CD4-positive, alpha-beta T cell (primary cell): ENCODE data around the gene TMIE. TPM values are rescaled to one million over a fixed set of nuclear protein-coding genes. Genes with fewer than 3 reads are reported as not detected.

Experiments used
- ATAC-seq: fragments of 200-7000 bp; cut with Tn5 transposase; one replicate; pipeline ENCODE4 v1.10.0; 2022; ENCODE audit warnings: mild to moderate bottlenecking; ENCODE audit not compliant: poor library complexity
- CTCF ChIA-PET: fragments of 350-600 bp; sonication (Branson Sonifier 250); formaldehyde crosslinking; loops from one replicate; lab custom pipeline; 2021; ENCODE audit warnings: antibody characterized with exemption, inconsistent platforms; lab: Charles Lee
- POLR2A ChIA-PET: fragments of 350-600 bp; sonication (Branson Sonifier 250); formaldehyde crosslinking; loops from one replicate; lab custom pipeline; 2021; ENCODE audit warnings: antibody characterized with exemption, inconsistent platforms; lab: Charles Lee
- DNase-seq, 14 experiments: peaks; one replicate each; pipeline ENCODE4 v3.0.0-alpha.2; 2013 to 2020; ENCODE audit warnings: mixed read lengths in 2 of 14
- H3K27ac ChIP-seq, 2 donors: one replicate each; pipeline versions ENCODE4 v1.5.1 to v1.7.0; 2013; ENCODE audit warnings: low read length in 2 of 2, low read depth in 1 of 2, mild to moderate bottlenecking in 1 of 2
- H3K27me3 ChIP-seq, 2 experiments: 1 replicate in 1 of 2; 2 replicates in 1 of 2; pipeline versions ENCODE4 v1.6.1 to v1.7.0; 2013; ENCODE audit warnings: low read length in 2 of 2, control low read depth in 1 of 2, mild to moderate bottlenecking in 1 of 2, moderate library complexity in 1 of 2; ENCODE audit not compliant: insufficient read depth in 2 of 2, control insufficient read depth in 1 of 2
- H3K36me3 ChIP-seq: one replicate; pipeline ENCODE4 v1.6.1; 2013; ENCODE audit warnings: low read length, control low read depth; ENCODE audit not compliant: insufficient read depth
- H3K4me1 ChIP-seq: one replicate; pipeline ENCODE4 v1.6.1; 2013; ENCODE audit warnings: low read length, control low read depth; ENCODE audit not compliant: insufficient read depth
- H3K4me3 ChIP-seq: one replicate; pipeline ENCODE4 v1.5.1; 2013; ENCODE audit warnings: mild to moderate bottlenecking, low read length, moderate library complexity
- H3K9me3 ChIP-seq, 2 experiments: 1 replicate in 1 of 2; 2 replicates in 1 of 2; pipeline versions ENCODE4 v1.6.1 to v1.7.0; 2013; ENCODE audit warnings: low read length in 2 of 2, mild to moderate bottlenecking in 2 of 2, control low read depth in 1 of 2, moderate library complexity in 1 of 2; ENCODE audit not compliant: control insufficient read depth in 1 of 2, insufficient read depth in 1 of 2
- H3K27ac Mint-ChIP-seq: one replicate; pipeline ENCODE4 v1.8.0; 2020; ENCODE audit warnings: mixed read lengths
- H3K27me3 Mint-ChIP-seq: one replicate; pipeline ENCODE4 v1.8.0; 2021; ENCODE audit warnings: mixed read lengths
- H3K36me3 Mint-ChIP-seq: one replicate; pipeline ENCODE4 v1.8.0; 2021; ENCODE audit warnings: low read depth, mixed read lengths
- H3K4me1 Mint-ChIP-seq: one replicate; pipeline ENCODE4 v1.8.0; 2021; ENCODE audit warnings: low read depth, mixed read lengths
- H3K4me3 Mint-ChIP-seq: one replicate; pipeline ENCODE4 v1.8.0; 2020; ENCODE audit warnings: mild to moderate bottlenecking, mixed read lengths
- H3K9me3 Mint-ChIP-seq: one replicate; pipeline ENCODE4 v1.8.0; 2020; ENCODE audit warnings: mixed read lengths
- CTCF ChIP-seq: fragments of 200-600 bp; IDR thresholded peaks from one replicate; pipeline ENCODE4 v1.8.0; 2022; ENCODE audit warnings: antibody characterized with exemption, mild to moderate bottlenecking
- intact Hi-C, 2 experiments: fragments of 100-400 bp; cut with DNase I in 1 of 2; cut with micrococcal nuclease in 1 of 2; formaldehyde crosslinking; loops; one replicate each; pipeline versions ENCODE4 v1.15.1 to v1.9.0; 2023 to 2025; cut with DNase I, micrococcal nuclease
- total RNA-seq, 174 experiments: library from RNA in 2 of 174; stranded (reverse) in 2 of 174; gene quantifications; one replicate each; pipeline ENCODE4 v1.2.3 and lab custom pipeline; 2021 to 2026

TMIE gene
- total RNA-seq, 2 experiments from 2014 or later, result 0.92 to 1.2 TPM

- POLR2A ChIA-PET, result interaction anchor here (0.6 kb wide), 1 partner anchor 1624 kb away, joined by 3 read pairs; no protein-coding TSS in a partner anchor
- Mint-ChIP-seq H3K36me3 (no peaks in the 10 kb centered on the region), H3K9me3 (no peaks in the 10 kb centered on the region), H3K27me3 (no peaks in the 10 kb centered on the region), H3K27ac (no peak overlapping the region), H3K4me1 (no peaks in the 10 kb centered on the region), H3K4me3 (no peak overlapping the region)
- H3K36me3 ChIP-seq, result no peaks in the 10 kb centered on the region
- CTCF ChIA-PET, result no interaction called here
- intact Hi-C loops, result no loop called here
- DNase-seq (no peak), ATAC-seq (no peak)
- no peaks in the 10 kb centered on the region for H3K9me3 ChIP-seq
- H3K4me1 ChIP-seq, result no peaks in the 10 kb centered on the region
- TF ChIP-seq CTCF, result no peak
- H3K27me3 ChIP-seq, result no peaks in the 10 kb centered on the region
- no peak overlapping the region for H3K27ac ChIP-seq
- no peak overlapping the region for H3K4me3 ChIP-seq
Measured at GRCh38 chr3:46742992-46743585, 41.9 kb downstream of the TMIE start.

- H3K27ac ChIP-seq, result no peak overlapping the region
Measured at GRCh38 chr3:46746711-46747110, 45.5 kb downstream of the TMIE start.

GRCh38 chr3:46748170-46748569, 47.0 kb downstream of the TMIE start:
- no peak for TF ChIP-seq CTCF
- Histone ChIP-seq H3K36me3 (no peaks in the 10 kb centered on the region), H3K9me3 (no peaks in the 10 kb centered on the region), H3K4me1 (no peaks in the 10 kb centered on the region), H3K4me3 (no peak overlapping the region), H3K27ac (no peak overlapping the region), H3K27me3 (no peaks in the 10 kb centered on the region)
- no peak overlapping the region for H3K27ac Mint-ChIP-seq
- H3K36me3 Mint-ChIP-seq, result no peaks in the 10 kb centered on the region
- DNase-seq (no peak), ATAC-seq (no peak)
- CTCF ChIA-PET, result no interaction called here
- POLR2A ChIA-PET, result no interaction called here
- no peak overlapping the region for H3K4me3 Mint-ChIP-seq
- no peaks in the 10 kb centered on the region for H3K9me3 Mint-ChIP-seq
- no peaks in the 10 kb centered on the region for H3K27me3 Mint-ChIP-seq
- peaks cover 6% of the 10 kb centered on the region for H3K4me1 Mint-ChIP-seq
- intact Hi-C loops, result no loop called here

More at GRCh38 chr3:46746711-46747110, 45.5 kb downstream of the TMIE start:
- Mint-ChIP-seq H3K9me3 (no peaks in the 10 kb centered on the region), H3K4me3 (no peak overlapping the region), H3K27ac (no peak overlapping the region), H3K27me3 (no peaks in the 10 kb centered on the region), H3K36me3 (no peaks in the 10 kb centered on the region), H3K4me1 (no peaks in the 10 kb centered on the region)
- no peak for TF ChIP-seq CTCF
- DNase-seq (no peak), ATAC-seq (no peak)
- ChIA-PET CTCF (no interaction called here), POLR2A (no interaction called here)
- Histone ChIP-seq H3K4me3 (no peak overlapping the region), H3K4me1 (no peaks in the 10 kb centered on the region), H3K36me3 (no peaks in the 10 kb centered on the region), H3K27me3 (no peaks in the 10 kb centered on the region), H3K9me3 (no peaks in the 10 kb centered on the region)
- intact Hi-C loops, result no loop called here
